Osteoblast (primary cell): Measurements from ENCODE around the gene TOR3A. TPM values are rescaled to one million over a fixed set of nuclear protein-coding genes. Genes with fewer than 3 reads are reported as not detected.
A peak's percentile ranks its signal among the peaks of the same experiment; 100 is the strongest.

Experiments
- DNase-seq: peaks from one replicate; pipeline ENCODE4 v3.0.0; 2011; ENCODE audit warnings: low spot score, mixed read lengths; ENCODE audit not compliant: insufficient read length; ENCODE audit errors: missing footprints
- H2AFZ ChIP-seq: 2 replicates; pipeline ENCODE4 v1.6.0; 2011; ENCODE audit warnings: mild to moderate bottlenecking, low read length
- H3K27ac ChIP-seq: 2 replicates; pipeline ENCODE4 v1.5.1; 2011; ENCODE audit warnings: mild to moderate bottlenecking, low read depth, low read length, moderate library complexity
- H3K27me3 ChIP-seq: 2 replicates; pipeline ENCODE4 v1.6.0; 2012; ENCODE audit warnings: mild to moderate bottlenecking, control low read depth, inconsistent platforms, low read length, moderate library complexity; ENCODE audit not compliant: insufficient read depth
- H3K36me3 ChIP-seq: 2 replicates; pipeline ENCODE4 v1.5.1; 2011; ENCODE audit warnings: mild to moderate bottlenecking, low read length, control low read depth, moderate library complexity; ENCODE audit not compliant: insufficient read depth
- H3K4me1 ChIP-seq: 2 replicates; pipeline ENCODE4 v1.5.1; 2011; ENCODE audit warnings: mild to moderate bottlenecking, low read length, control low read depth, moderate library complexity; ENCODE audit not compliant: insufficient read depth
- H3K4me2 ChIP-seq: 2 replicates; pipeline ENCODE4 v1.6.0; 2011; ENCODE audit warnings: mild to moderate bottlenecking, low read length; ENCODE audit not compliant: insufficient read depth
- H3K4me3 ChIP-seq: fragments of 200-600 bp; sonication (generic); 3 replicates; pipeline ENCODE4 v1.5.1; 2012; ENCODE audit warnings: mild to moderate bottlenecking, low read length, inconsistent platforms; ENCODE audit not compliant: insufficient read depth
- H3K79me2 ChIP-seq: 2 replicates; pipeline ENCODE4 v1.6.0; 2012; ENCODE audit warnings: mild to moderate bottlenecking, low read length, control low read depth, inconsistent platforms; ENCODE audit not compliant: insufficient read depth
- H3K9me3 ChIP-seq: 2 replicates; pipeline ENCODE4 v1.5.1; 2011; ENCODE audit warnings: low read depth, low read length, control low read depth
- H4K20me1 ChIP-seq: 2 replicates; pipeline ENCODE4 v1.6.0; 2012; ENCODE audit warnings: mild to moderate bottlenecking, low read length, control low read depth; ENCODE audit not compliant: insufficient read depth
- CTCF ChIP-seq: IDR thresholded peaks from 2 replicates; pipeline ENCODE4 v1.5.1; 2011; ENCODE audit warnings: mild to moderate bottlenecking, low read depth, low read length, moderate library complexity; ENCODE audit errors: extremely low read depth
- total RNA-seq: library from RNA; depleted of rRNA; stranded (reverse); fragments of >200 nt; gene quantifications from 2 replicates; pipeline ENCODE4 v1.2.3, GENCODE V29; 2012

The TOR3A gene
- total RNA-seq, 1 donor = 44.2 TPM

GRCh38 chr1:179061360-179062282 is 20.2 kb upstream of the TOR3A start:
- Histone ChIP-seq H4K20me1 (no peaks in the 10 kb centered on the region), H3K4me2 (no peak overlapping the region), H3K79me2 (peaks cover 5% of the 10 kb centered on the region), H3K27me3 (no peaks in the 10 kb centered on the region), H3K36me3 (peaks cover 22% of the 10 kb centered on the region), H2AFZ (no peak overlapping the region), H3K27ac (no peak overlapping the region), H3K9me3 (no peaks in the 10 kb centered on the region), H3K4me3 (no peak overlapping the region), H3K4me1 (peaks cover 19% of the 10 kb centered on the region)
- no peak for DNase-seq
- no peak for TF ChIP-seq CTCF

DNA sequence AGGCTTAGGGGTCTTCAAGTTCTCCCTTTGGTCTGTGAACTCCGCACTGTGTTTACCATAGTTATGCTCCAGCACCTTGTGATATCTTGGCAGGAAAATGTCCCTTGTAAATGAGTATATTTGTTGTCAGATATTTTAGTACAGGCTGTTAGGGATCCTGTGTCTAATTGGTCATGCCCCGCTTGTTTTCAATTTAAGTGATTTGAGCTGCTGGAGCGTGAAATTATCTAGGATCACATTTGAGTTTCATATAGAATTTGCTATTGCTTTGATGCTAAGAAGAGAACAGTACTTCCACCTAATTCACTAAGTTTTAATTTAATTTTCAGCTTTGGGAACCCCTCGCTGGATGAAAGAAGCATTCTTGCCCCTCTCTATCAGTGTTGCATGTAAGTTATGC is 15.4 kb upstream of the TOR3A start:
- no peaks in the 10 kb centered on the region for H3K27me3 ChIP-seq
- DNase-seq = no peak
- H3K4me3 ChIP-seq = no peak overlapping the region
- H3K4me1 ChIP-seq = no peaks in the 10 kb centered on the region
- H3K79me2 ChIP-seq = peaks cover 2% of the 10 kb centered on the region
- no peak overlapping the region for H3K4me2 ChIP-seq
- H3K9me3 ChIP-seq = no peaks in the 10 kb centered on the region
- H3K27ac ChIP-seq = no peak overlapping the region
- H3K36me3 ChIP-seq = peaks cover 40% of the 10 kb centered on the region
- H2AFZ ChIP-seq = no peak overlapping the region
- H4K20me1 ChIP-seq = no peaks in the 10 kb centered on the region
- TF ChIP-seq CTCF = no peak

DNA sequence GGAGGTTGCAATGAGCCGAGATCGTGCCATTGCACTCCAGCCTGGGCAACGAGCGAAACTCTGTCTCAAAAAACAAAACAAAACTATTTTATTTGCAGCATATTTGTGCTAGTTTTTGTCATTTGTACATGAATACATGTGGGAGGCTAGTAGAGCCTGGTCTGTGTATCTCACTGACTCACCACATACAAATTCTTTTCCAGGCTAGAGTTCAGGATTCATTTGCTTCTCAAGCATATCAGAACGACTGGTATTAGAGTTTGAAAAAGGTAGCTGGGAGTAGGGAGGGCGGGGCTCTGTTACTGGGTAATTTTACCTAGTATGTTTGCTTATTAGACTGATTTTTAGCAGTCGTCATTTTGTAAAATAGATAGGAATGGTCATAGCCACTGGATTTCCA is 4.5 kb upstream of the TOR3A start:
- H3K9me3 ChIP-seq = no peaks in the 10 kb centered on the region
- peaks cover under 1% of the 10 kb centered on the region for H3K79me2 ChIP-seq
- H4K20me1 ChIP-seq = no peaks in the 10 kb centered on the region
- H3K4me2 ChIP-seq = no peak overlapping the region
- H3K4me3 ChIP-seq = no peak overlapping the region
- TF ChIP-seq CTCF = no peak
- peaks cover 20% of the 10 kb centered on the region for H3K4me1 ChIP-seq
- no peak overlapping the region for H2AFZ ChIP-seq
- peaks cover 9% of the 10 kb centered on the region for H3K36me3 ChIP-seq
- DNase-seq = peak; percentile 81
- no peaks in the 10 kb centered on the region for H3K27me3 ChIP-seq
- no peak overlapping the region for H3K27ac ChIP-seq

- no peaks in the 10 kb centered on the region for H3K9me3 ChIP-seq
- H3K36me3 ChIP-seq = no peaks in the 10 kb centered on the region
- no peaks in the 10 kb centered on the region for H3K27me3 ChIP-seq
- DNase-seq = peak; percentile 93
- no peaks in the 10 kb centered on the region for H4K20me1 ChIP-seq
- H3K4me2 ChIP-seq = no peak overlapping the region
- H2AFZ ChIP-seq = no peak overlapping the region
- H3K4me3 ChIP-seq = no peak overlapping the region
- TF ChIP-seq CTCF = peak; percentile 70
- H3K79me2 ChIP-seq = peaks cover 16% of the 10 kb centered on the region
- H3K4me1 ChIP-seq = peaks cover 24% of the 10 kb centered on the region
- no peak overlapping the region for H3K27ac ChIP-seq
Observed at GRCh38 chr1:179079113-179079761, 2.6 kb upstream of the TOR3A start.
